Testis (tissue), 3 donors: ENCODE data around the gene KRTAP5-8. TPM values are rescaled to one million over a fixed set of nuclear protein-coding genes. Genes with fewer than 3 reads are reported as not detected.

ENCODE experiments used
- DNase-seq: peaks from one replicate; pipeline ENCODE4 v3.0.0-alpha.2; 2019
- H3K27ac ChIP-seq, 2 donors: fragments of 200-600 bp; sonication (generic); one replicate each; pipeline ENCODE4 v1.5.1; 2019
- H3K27me3 ChIP-seq: fragments of 200-600 bp; sonication (generic); one replicate; pipeline ENCODE4 v1.5.1; 2019
- H3K36me3 ChIP-seq: fragments of 200-600 bp; sonication (generic); one replicate; pipeline ENCODE4 v1.5.1; 2017; ENCODE audit warnings: low read depth; ENCODE audit errors: missing control alignments
- H3K4me1 ChIP-seq: fragments of 200-600 bp; sonication (generic); one replicate; pipeline ENCODE4 v1.5.1; 2019
- H3K4me3 ChIP-seq, 2 donors: fragments of 200-600 bp; sonication (generic); one replicate each; pipeline ENCODE4 v1.5.1; 2017 to 2019
- H3K9me3 ChIP-seq: fragments of 200-600 bp; sonication (generic); one replicate; pipeline ENCODE4 v1.5.1; 2017
- POLR2A ChIP-seq: fragments of 450-650 bp; IDR thresholded peaks from one replicate; pipeline ENCODE4 v1.6.1; 2017; ENCODE audit warnings: antibody characterized with exemption, mild to moderate bottlenecking, moderate library complexity
- WGBS, 2 donors: methylation state at CpG; one replicate each; pipeline ENCODE4 v1.1.5; 2018; 5-methylcytosine and 5-hydroxymethylcytosine counted together
- intact Hi-C: fragments of 100-400 bp; cut with DNase I; formaldehyde crosslinking; loops from one replicate; pipeline ENCODE4 v1.15.1; 2023; ENCODE audit warnings: low total_unique reads
- polyA plus RNA-seq: library from polyadenylated mRNA; stranded (reverse); fragments of 350-450 nt; fragmentation: Illumina TruSeq; extraction: RNeasy Lipid Tissue Mini Kit (QIAGEN cat#74804); gene quantifications from one replicate; pipeline ENCODE4 v1.2.3, GENCODE V29; 2014; ENCODE audit warnings: low read depth, low replicate concordance; ENCODE audit not compliant: insufficient read depth
- total RNA-seq, 2 donors: library from RNA; depleted of rRNA; stranded (reverse); fragments of >200 nt; gene quantifications; one replicate each; pipeline ENCODE4 v1.2.3, GENCODE V29; 2016
- TF ChIP-seq, protein P1 (sequence below), 3 experiments: fragments of 450-650 bp in 2 of 3; fragments of 200-600 bp in 1 of 3; sonication (generic) in 1 of 3; IDR thresholded peaks; one replicate each; pipeline ENCODE4 v1.5.1; 2016 to 2019; ENCODE audit warnings: antibody characterized with exemption in 3 of 3, mild to moderate bottlenecking in 2 of 3, moderate library complexity in 1 of 3

Gene KRTAP5-8
- total and polyA plus RNA-seq, 3 donors from 2014 or later, result 0.39 to 1.1 TPM; not detected in 1

DNA sequence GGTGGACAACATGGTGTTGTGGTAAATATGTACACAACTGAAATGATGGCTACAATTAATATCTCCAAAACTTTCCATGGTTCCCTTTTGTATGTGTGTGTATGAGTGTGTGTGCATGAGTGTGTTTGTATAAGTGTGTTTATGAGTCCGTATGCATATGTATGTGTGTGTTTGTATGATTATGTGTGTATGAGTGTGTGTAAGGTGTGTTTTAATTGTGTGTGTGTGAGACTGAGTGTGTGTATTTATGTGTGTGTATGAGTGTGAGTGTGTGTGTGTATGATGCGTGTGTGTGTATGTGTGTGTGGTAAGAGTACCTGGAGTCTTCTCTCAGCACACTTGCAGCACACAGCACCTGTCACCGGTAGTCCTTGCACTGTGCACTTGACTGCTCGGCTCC, 18.2 kb downstream of the KRTAP5-8 start:
- DNase-seq, result no peak
- intact Hi-C loops, result no loop called here
- no peaks in the 10 kb centered on the region for H3K27me3 ChIP-seq
- no peaks in the 10 kb centered on the region for H3K36me3 ChIP-seq
- no peaks in the 10 kb centered on the region for H3K4me1 ChIP-seq
- TF ChIP-seq POLR2A, result no peak
- TF ChIP-seq, protein P1, sequence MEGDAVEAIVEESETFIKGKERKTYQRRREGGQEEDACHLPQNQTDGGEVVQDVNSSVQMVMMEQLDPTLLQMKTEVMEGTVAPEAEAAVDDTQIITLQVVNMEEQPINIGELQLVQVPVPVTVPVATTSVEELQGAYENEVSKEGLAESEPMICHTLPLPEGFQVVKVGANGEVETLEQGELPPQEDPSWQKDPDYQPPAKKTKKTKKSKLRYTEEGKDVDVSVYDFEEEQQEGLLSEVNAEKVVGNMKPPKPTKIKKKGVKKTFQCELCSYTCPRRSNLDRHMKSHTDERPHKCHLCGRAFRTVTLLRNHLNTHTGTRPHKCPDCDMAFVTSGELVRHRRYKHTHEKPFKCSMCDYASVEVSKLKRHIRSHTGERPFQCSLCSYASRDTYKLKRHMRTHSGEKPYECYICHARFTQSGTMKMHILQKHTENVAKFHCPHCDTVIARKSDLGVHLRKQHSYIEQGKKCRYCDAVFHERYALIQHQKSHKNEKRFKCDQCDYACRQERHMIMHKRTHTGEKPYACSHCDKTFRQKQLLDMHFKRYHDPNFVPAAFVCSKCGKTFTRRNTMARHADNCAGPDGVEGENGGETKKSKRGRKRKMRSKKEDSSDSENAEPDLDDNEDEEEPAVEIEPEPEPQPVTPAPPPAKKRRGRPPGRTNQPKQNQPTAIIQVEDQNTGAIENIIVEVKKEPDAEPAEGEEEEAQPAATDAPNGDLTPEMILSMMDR (IDR thresholded peaks at IDR 0.05), result no peak
- WGBS, 2 donors, result 78 to 90% methylated on average over 4 of the region's 4 CpGs
- H3K9me3 ChIP-seq, result no peaks in the 10 kb centered on the region
- H3K4me3 ChIP-seq, result no peak overlapping the region
- H3K27ac ChIP-seq, result no peak overlapping the region

DNA sequence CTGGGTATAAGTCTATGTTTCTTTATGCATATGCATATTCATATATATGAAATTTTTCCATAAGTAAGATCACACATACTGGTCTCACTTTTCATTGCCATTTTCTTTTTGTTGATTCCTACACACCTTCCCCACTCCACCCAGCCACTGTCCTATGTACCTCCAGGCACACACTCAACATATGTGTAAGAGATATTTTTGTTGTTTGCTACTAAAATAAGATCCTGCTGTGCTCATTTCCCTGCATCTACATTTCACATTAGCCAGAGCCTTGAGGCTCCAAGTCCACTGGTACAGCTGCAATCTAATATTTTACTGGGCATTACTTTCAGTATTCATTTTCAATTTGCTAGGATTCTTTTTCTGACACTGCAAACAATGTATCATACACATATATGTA, 19.4 kb downstream of the KRTAP5-8 start:
- TF ChIP-seq POLR2A, result no peak
- TF ChIP-seq, protein P1 (IDR thresholded peaks at IDR 0.05), result no peak
- Histone ChIP-seq H3K36me3 (no peaks in the 10 kb centered on the region), H3K27ac (no peak overlapping the region), H3K4me1 (no peaks in the 10 kb centered on the region), H3K4me3 (no peak overlapping the region), H3K9me3 (no peaks in the 10 kb centered on the region), H3K27me3 (no peaks in the 10 kb centered on the region)
- no peak for DNase-seq
- intact Hi-C loops, result no loop called here

DNA sequence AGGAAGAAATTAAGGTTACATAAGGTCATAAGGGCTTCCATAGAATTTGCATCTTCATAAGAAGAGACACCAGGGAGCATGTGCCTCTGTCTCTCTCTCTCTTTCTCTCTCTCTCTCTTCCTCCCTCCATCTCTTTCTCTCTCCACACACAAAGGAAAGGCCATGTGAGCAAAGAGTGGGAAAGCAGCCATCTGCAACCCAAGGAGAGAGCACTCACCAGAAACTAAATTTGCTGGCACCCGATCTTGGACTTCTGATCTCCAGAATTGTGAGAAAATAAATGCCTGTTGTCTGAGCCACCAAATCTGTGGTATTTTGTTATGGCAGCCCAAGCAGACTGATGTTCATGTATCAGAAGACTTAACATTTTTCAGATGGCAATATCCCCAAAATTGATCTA, 21.2 kb downstream of the KRTAP5-8 start:
- intact Hi-C loops, result no loop called here
- Histone ChIP-seq H3K36me3 (no peaks in the 10 kb centered on the region), H3K4me1 (no peaks in the 10 kb centered on the region), H3K27ac (no peak overlapping the region), H3K9me3 (no peaks in the 10 kb centered on the region), H3K4me3 (no peak overlapping the region), H3K27me3 (no peaks in the 10 kb centered on the region)
- TF ChIP-seq POLR2A, result no peak
- TF ChIP-seq, protein P1 (IDR thresholded peaks at IDR 0.05), result no peak
- no peak for DNase-seq
- WGBS, 2 donors, result 88 to 90% methylated on average over 1 of the region's 1 CpG

DNA sequence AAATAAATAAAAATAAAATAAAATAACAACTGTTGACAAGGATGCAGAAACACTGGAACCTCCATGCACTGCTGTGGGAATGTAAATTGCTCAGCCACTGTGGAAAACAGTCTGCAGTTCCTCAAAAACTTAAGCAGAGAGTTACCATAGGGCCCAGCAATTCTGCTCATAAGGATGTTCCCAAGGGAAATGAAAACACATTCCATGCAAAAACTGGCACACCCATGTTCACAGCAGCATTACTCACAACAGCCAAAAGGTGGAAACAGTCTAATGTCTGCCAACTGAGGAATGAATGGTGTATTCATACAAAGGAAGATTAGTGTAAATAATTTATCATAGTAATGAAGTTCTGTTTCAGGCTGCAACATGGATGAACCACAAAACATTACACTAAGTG, 24.3 kb downstream of the KRTAP5-8 start:
- Histone ChIP-seq H3K36me3 (no peaks in the 10 kb centered on the region), H3K27me3 (no peaks in the 10 kb centered on the region), H3K27ac (no peak overlapping the region), H3K4me1 (no peaks in the 10 kb centered on the region), H3K9me3 (no peaks in the 10 kb centered on the region), H3K4me3 (no peak overlapping the region)
- intact Hi-C loops, result no loop called here
- TF ChIP-seq POLR2A, result no peak
- TF ChIP-seq, protein P1 (IDR thresholded peaks at IDR 0.05), result no peak
- no peak for DNase-seq

DNA sequence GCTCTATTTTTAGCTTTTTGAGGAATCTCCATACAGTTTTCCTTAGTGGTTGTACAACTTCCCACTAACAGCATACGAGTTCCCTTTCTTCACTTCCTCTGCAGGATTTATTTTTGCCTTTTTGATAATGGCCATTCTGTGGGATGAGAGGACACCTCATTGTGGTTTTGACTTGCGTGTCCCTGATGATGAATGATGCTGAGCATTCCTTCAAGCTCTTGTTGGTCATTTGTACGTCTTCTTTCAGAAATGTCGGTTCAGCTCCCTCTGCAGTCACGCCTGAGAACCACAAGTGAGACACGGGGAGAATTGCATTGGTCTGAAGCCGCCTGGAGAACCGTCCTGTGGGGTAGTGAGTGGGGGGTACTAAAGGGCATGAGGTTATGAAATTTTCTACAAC, 25.6 kb downstream of the KRTAP5-8 start:
- Histone ChIP-seq H3K9me3 (no peaks in the 10 kb centered on the region), H3K4me3 (no peak overlapping the region), H3K4me1 (no peaks in the 10 kb centered on the region), H3K27ac (no peak overlapping the region), H3K36me3 (no peaks in the 10 kb centered on the region), H3K27me3 (no peaks in the 10 kb centered on the region)
- DNase-seq, result peak; percentile 68
- intact Hi-C loops, result no loop called here
- TF ChIP-seq, protein P1 (IDR thresholded peaks at IDR 0.05), result peak in 2 of 3 experiments; percentile 17 to 52
- TF ChIP-seq POLR2A, result no peak
- WGBS, 2 donors, result 36 to 42% methylated on average over 8 of the region's 8 CpGs
